ENCODE data around the gene P2RY6. TPM values are rescaled to one million over a fixed set of nuclear protein-coding genes. Genes with fewer than 3 reads are reported as not detected.
A peak's percentile ranks its signal among the peaks of the same experiment; 100 is the strongest.

Gene P2RY6
- polyA plus RNA-seq, 2 of the 4 experiments (the other 2 are of a cell fraction), result 6.8 to 8.8 TPM

DNA sequence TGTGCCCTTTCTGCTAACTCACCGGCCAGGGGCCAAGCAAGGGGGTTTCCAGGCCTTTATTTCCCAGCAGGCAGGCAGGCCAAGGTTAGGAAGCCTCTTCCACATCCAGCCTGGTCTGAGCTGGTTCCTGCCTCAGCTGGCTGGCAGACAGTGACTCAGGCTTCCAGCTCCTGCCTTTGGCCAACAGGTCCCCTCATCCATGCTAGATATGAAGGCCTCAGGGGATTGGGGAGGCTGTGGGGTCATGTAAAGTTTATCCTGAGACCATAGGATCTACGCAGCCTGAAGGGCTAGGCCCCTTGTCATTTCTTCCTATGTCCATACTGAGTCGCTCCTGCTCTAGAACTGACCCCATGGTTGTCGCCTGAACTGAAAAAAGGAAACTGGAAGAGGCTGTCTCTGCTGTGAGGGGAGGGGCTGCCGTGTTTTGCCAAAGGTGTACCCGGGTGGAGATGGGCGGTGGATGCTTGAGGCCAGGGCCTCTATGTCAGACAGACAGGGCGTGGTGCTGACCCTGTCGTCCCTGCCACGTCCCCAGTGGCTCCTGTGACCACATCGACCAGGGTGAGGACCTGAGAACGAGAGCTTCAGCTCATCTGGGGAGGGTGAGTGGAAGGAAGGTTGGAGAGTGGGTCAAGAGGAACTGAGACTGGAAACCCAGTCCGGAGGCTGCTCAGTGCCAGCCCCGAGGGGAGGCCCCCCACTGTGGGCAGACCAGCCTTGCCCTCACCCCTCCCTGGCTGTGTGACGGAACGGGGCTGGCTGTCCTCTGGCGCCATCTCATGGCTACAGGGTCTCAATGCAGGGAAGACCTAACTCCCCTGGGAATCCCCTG is 17.0 kb downstream of the P2RY6 start (continued):
- TF ChIP-seq, protein P1, sequence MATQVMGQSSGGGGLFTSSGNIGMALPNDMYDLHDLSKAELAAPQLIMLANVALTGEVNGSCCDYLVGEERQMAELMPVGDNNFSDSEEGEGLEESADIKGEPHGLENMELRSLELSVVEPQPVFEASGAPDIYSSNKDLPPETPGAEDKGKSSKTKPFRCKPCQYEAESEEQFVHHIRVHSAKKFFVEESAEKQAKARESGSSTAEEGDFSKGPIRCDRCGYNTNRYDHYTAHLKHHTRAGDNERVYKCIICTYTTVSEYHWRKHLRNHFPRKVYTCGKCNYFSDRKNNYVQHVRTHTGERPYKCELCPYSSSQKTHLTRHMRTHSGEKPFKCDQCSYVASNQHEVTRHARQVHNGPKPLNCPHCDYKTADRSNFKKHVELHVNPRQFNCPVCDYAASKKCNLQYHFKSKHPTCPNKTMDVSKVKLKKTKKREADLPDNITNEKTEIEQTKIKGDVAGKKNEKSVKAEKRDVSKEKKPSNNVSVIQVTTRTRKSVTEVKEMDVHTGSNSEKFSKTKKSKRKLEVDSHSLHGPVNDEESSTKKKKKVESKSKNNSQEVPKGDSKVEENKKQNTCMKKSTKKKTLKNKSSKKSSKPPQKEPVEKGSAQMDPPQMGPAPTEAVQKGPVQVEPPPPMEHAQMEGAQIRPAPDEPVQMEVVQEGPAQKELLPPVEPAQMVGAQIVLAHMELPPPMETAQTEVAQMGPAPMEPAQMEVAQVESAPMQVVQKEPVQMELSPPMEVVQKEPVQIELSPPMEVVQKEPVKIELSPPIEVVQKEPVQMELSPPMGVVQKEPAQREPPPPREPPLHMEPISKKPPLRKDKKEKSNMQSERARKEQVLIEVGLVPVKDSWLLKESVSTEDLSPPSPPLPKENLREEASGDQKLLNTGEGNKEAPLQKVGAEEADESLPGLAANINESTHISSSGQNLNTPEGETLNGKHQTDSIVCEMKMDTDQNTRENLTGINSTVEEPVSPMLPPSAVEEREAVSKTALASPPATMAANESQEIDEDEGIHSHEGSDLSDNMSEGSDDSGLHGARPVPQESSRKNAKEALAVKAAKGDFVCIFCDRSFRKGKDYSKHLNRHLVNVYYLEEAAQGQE (IDR thresholded peaks at IDR 0.05), result no peak
- TF ChIP-seq, protein P2, sequence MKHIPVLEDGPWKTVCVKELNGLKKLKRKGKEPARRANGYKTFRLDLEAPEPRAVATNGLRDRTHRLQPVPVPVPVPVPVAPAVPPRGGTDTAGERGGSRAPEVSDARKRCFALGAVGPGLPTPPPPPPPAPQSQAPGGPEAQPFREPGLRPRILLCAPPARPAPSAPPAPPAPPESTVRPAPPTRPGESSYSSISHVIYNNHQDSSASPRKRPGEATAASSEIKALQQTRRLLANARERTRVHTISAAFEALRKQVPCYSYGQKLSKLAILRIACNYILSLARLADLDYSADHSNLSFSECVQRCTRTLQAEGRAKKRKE (CRISPR knock-in tag; IDR thresholded peaks at IDR 0.05; ENCODE audit: low read depth), result 0 out of 2 replicates have a peak, but pooled peaks have one; percentile 31
- TF ChIP-seq, protein P3, sequence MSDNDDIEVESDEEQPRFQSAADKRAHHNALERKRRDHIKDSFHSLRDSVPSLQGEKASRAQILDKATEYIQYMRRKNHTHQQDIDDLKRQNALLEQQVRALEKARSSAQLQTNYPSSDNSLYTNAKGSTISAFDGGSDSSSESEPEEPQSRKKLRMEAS (IDR thresholded peaks at IDR 0.05), result no peak; the same call in 1 of the 2 replicates
- TF ChIP-seq HOXB13 (CRISPR knock-in tag; IDR thresholded peaks at IDR 0.05; ENCODE audit: low read depth), result no peak
- TF ChIP-seq CBX8 (IDR thresholded peaks at IDR 0.05), result no peak
- TF ChIP-seq NR3C1 (IDR thresholded peaks at IDR 0.05), result no peak
- no peak for TF ChIP-seq ZC3H11A (IDR thresholded peaks at IDR 0.05)
- TF ChIP-seq, protein P4, sequence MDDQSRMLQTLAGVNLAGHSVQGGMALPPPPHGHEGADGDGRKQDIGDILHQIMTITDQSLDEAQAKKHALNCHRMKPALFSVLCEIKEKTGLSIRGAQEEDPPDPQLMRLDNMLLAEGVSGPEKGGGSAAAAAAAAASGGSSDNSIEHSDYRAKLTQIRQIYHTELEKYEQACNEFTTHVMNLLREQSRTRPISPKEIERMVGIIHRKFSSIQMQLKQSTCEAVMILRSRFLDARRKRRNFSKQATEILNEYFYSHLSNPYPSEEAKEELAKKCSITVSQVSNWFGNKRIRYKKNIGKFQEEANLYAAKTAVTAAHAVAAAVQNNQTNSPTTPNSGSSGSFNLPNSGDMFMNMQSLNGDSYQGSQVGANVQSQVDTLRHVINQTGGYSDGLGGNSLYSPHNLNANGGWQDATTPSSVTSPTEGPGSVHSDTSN (IDR thresholded peaks at IDR 0.05), result no peak
- TF ChIP-seq ZNF302 (CRISPR knock-in tag; IDR thresholded peaks at IDR 0.05), result no peak
- TF ChIP-seq CHD4 (IDR thresholded peaks at IDR 0.05; ENCODE audit: borderline replicate concordance), result no peak
- TF ChIP-seq HEYL (CRISPR knock-in tag; IDR thresholded peaks at IDR 0.05), result no peak
- TF ChIP-seq MYC (IDR thresholded peaks at IDR 0.05; ENCODE audit: borderline replicate concordance, low read length), result no peak
- TF ChIP-seq, protein P5, sequence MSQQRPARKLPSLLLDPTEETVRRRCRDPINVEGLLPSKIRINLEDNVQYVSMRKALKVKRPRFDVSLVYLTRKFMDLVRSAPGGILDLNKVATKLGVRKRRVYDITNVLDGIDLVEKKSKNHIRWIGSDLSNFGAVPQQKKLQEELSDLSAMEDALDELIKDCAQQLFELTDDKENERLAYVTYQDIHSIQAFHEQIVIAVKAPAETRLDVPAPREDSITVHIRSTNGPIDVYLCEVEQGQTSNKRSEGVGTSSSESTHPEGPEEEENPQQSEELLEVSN (IDR thresholded peaks at IDR 0.05; ENCODE audit: borderline replicate concordance, low read depth), result no peak
- TF ChIP-seq, protein P6, sequence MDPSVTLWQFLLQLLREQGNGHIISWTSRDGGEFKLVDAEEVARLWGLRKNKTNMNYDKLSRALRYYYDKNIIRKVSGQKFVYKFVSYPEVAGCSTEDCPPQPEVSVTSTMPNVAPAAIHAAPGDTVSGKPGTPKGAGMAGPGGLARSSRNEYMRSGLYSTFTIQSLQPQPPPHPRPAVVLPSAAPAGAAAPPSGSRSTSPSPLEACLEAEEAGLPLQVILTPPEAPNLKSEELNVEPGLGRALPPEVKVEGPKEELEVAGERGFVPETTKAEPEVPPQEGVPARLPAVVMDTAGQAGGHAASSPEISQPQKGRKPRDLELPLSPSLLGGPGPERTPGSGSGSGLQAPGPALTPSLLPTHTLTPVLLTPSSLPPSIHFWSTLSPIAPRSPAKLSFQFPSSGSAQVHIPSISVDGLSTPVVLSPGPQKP (IDR thresholded peaks at IDR 0.05; ENCODE audit: low read depth, low read length), result no peak
- TF ChIP-seq RAD21 (conservative IDR thresholded peaks at IDR 0.05 in 1 of 2, IDR thresholded peaks at IDR 0.05 in 1 of 2), result peak; percentile 98
- TF ChIP-seq KDM1A (IDR thresholded peaks at IDR 0.05; ENCODE audit: low read depth), result no peak
- no peak for TF ChIP-seq SREBF2 (IDR thresholded peaks at IDR 0.05)
- TF ChIP-seq, protein P7, sequence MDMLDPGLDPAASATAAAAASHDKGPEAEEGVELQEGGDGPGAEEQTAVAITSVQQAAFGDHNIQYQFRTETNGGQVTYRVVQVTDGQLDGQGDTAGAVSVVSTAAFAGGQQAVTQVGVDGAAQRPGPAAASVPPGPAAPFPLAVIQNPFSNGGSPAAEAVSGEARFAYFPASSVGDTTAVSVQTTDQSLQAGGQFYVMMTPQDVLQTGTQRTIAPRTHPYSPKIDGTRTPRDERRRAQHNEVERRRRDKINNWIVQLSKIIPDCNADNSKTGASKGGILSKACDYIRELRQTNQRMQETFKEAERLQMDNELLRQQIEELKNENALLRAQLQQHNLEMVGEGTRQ (IDR thresholded peaks at IDR 0.05), result no peak
- 0 out of 2 replicates have a peak, but pooled peaks have one; percentile 34 for TF ChIP-seq HOXB5 (CRISPR knock-in tag; IDR thresholded peaks at IDR 0.05)
